Endothelial cell of umbilical vein (primary cell): ENCODE results near the gene MTRR. TPM values are rescaled to one million over a fixed set of nuclear protein-coding genes. Genes with fewer than 3 reads are reported as not detected.

ENCODE experiments used
- BruUV-seq: library from RNA; stranded (reverse); fragments of 400-500 nt; replicated peaks from 2 replicates; lab custom pipeline; 2021; lab: Mats Ljungman, UMichigan
- CTCF ChIA-PET: fragments of 300-600, 350-600 bp; sonication (Branson Sonifier 250); formaldehyde crosslinking; loops from one replicate; lab custom pipeline; 2021; ENCODE audit warnings: antibody characterized with exemption, inconsistent platforms; lab: Charles Lee
- POLR2A ChIA-PET: fragments of 300-600, 350-600 bp; sonication (Branson Sonifier 250); formaldehyde crosslinking; loops from one replicate; lab custom pipeline; 2021; ENCODE audit warnings: antibody characterized with exemption, inconsistent platforms; lab: Charles Lee
- DNase-seq: peaks from one replicate; pipeline ENCODE4 v3.0.0-alpha.2; 2011; ENCODE audit warnings: low read depth, low spot score
- FAIRE-seq: peaks from 2 replicates; lab custom pipeline; 2011; peaks lifted over from hg19 to GRCh38; lab: Jason Lieb, UNC
- H2AFZ ChIP-seq: 2 replicates; pipeline ENCODE4 v1.6.0; 2012; ENCODE audit warnings: low read depth, low read length, control low read depth, inconsistent platforms
- H3K27ac ChIP-seq: 2 replicates; pipeline ENCODE4 v1.5.1; 2011; ENCODE audit warnings: low read depth, mild to moderate bottlenecking, control low read depth, low read length, moderate library complexity; ENCODE audit not compliant: insufficient read depth
- H3K27me3 ChIP-seq, 2 experiments: 2 replicates each; pipeline versions ENCODE4 v1.6.0 to v1.6.1; 2011; ENCODE audit warnings: low read length in 2 of 2, mixed read lengths in 1 of 2; ENCODE audit not compliant: control insufficient read depth in 2 of 2, insufficient read depth in 2 of 2
- H3K36me3 ChIP-seq, 2 experiments: 2 replicates in 1 of 2; 3 replicates in 1 of 2; pipeline ENCODE4 v1.5.1; 2011; ENCODE audit warnings: low read length in 2 of 2, mild to moderate bottlenecking in 1 of 2, moderate library complexity in 1 of 2; ENCODE audit not compliant: control insufficient read depth in 2 of 2, insufficient read depth in 2 of 2; ENCODE audit errors: extremely low read depth in 1 of 2
- H3K4me1 ChIP-seq: 3 replicates; pipeline ENCODE4 v1.5.1; 2011; ENCODE audit warnings: mild to moderate bottlenecking, low read length; ENCODE audit not compliant: control insufficient read depth, insufficient read depth; ENCODE audit errors: extremely low read depth
- H3K4me2 ChIP-seq: 2 replicates; pipeline ENCODE4 v1.6.1; 2011; ENCODE audit warnings: low read length, control low read depth, mixed read lengths; ENCODE audit not compliant: insufficient read depth
- H3K4me3 ChIP-seq, 3 experiments: fragments of 200-600 bp in 1 of 3; sonication (generic), shearing (Covaris generic) in 1 of 3; replicated peaks in 1 of 3; 2 replicates each; pipeline ENCODE4 v1.5.1; 2011 to 2016; ENCODE audit warnings: control low read depth in 3 of 3, low read length in 3 of 3, mild to moderate bottlenecking in 2 of 3, inconsistent platforms in 1 of 3, low read depth in 1 of 3, moderate library complexity in 1 of 3; ENCODE audit not compliant: insufficient read depth in 1 of 3
- H3K79me2 ChIP-seq: 2 replicates; pipeline ENCODE4 v1.6.0; 2012; ENCODE audit warnings: low read length, inconsistent platforms; ENCODE audit not compliant: control insufficient read depth, insufficient read depth
- H3K9ac ChIP-seq: replicated peaks from 2 replicates; pipeline ENCODE3; 2011; ENCODE audit warnings: low read length, control low read depth; ENCODE audit not compliant: insufficient read depth; ENCODE audit errors: extremely low read depth
- H3K9me1 ChIP-seq: replicated peaks from 3 replicates; pipeline ENCODE4 v1.6.0; 2011; ENCODE audit warnings: mild to moderate bottlenecking, low read length; ENCODE audit not compliant: control insufficient read depth, insufficient read depth; ENCODE audit errors: extremely low read depth
- H3K9me3 ChIP-seq: replicated peaks from 2 replicates; pipeline ENCODE4 v1.5.1; 2012; ENCODE audit warnings: low read length, inconsistent platforms; ENCODE audit not compliant: control insufficient read depth, insufficient read depth
- H4K20me1 ChIP-seq: replicated peaks from 2 replicates; pipeline ENCODE3; 2011; ENCODE audit warnings: mild to moderate bottlenecking, low read length; ENCODE audit not compliant: control insufficient read depth, insufficient read depth; ENCODE audit errors: extremely low read depth
- CTCF ChIP-seq, 2 donors: IDR thresholded peaks; 1 replicate in 1 of 2; 2 replicates in 1 of 2; pipeline ENCODE4 v1.5.1; 2011; ENCODE audit warnings: low read length in 2 of 2, mild to moderate bottlenecking in 2 of 2, moderate library complexity in 2 of 2, control low read depth in 1 of 2, inconsistent platforms in 1 of 2, low read depth in 1 of 2; ENCODE audit not compliant: insufficient read depth in 1 of 2; ENCODE audit errors: extremely low read depth in 1 of 2
- EZH2 ChIP-seq: IDR thresholded peaks from 2 replicates; pipeline ENCODE4 v1.6.1; 2012; ENCODE audit warnings: borderline replicate concordance, low read depth, mild to moderate bottlenecking, moderate library complexity, low read length, inconsistent platforms; ENCODE audit not compliant: severe bottlenecking
- FOS ChIP-seq: IDR thresholded peaks from 2 replicates; pipeline ENCODE4 v1.6.1; 2011; ENCODE audit warnings: mild to moderate bottlenecking, low read length, moderate library complexity, borderline replicate concordance; ENCODE audit not compliant: insufficient read depth
- GATA2 ChIP-seq: IDR thresholded peaks from 2 replicates; pipeline ENCODE4 v1.7.0; 2011; ENCODE audit warnings: low read depth, mild to moderate bottlenecking, moderate library complexity, mixed read lengths, low read length; ENCODE audit not compliant: insufficient read length, insufficient read depth
- JUN ChIP-seq: IDR thresholded peaks from 2 replicates; pipeline ENCODE4 v1.6.1; 2011; ENCODE audit warnings: borderline replicate concordance, low read depth; ENCODE audit not compliant: insufficient read length, insufficient read depth
- MAX ChIP-seq: IDR thresholded peaks from 2 replicates; pipeline ENCODE4 v1.6.1; 2011; ENCODE audit not compliant: insufficient read depth, insufficient read length
- MYC ChIP-seq: IDR thresholded peaks from one replicate; pipeline ENCODE4 v1.6.1; 2011; ENCODE audit warnings: mild to moderate bottlenecking, low read depth, low read length
- POLR2AphosphoS5 ChIP-seq: IDR thresholded peaks from 2 replicates; pipeline ENCODE4 v1.6.1; 2012; ENCODE audit warnings: low read depth, mild to moderate bottlenecking, control low read depth, low read length, moderate library complexity; ENCODE audit not compliant: insufficient read depth
- dilution Hi-C: fragments of 300-500 bp; cut with MboI; formaldehyde crosslinking; loops from one replicate; pipeline ENCODE4 v1.15.0; 2019; ENCODE audit warnings: low sequenced_read_pairs; ENCODE audit not compliant: extremely low pct_ligation_motif_present
- intact Hi-C: fragments of 100-400 bp; cut with micrococcal nuclease; formaldehyde crosslinking; loops from one replicate; pipeline ENCODE4 v1.10.0; 2022
- polyA plus RNA-seq, 4 experiments: library from polyadenylated mRNA; depleted of rRNA in 3 of 4; stranded (reverse) in 3 of 4; unstranded in 1 of 4; fragments of >200 nt; gene quantifications; 2 replicates each; pipeline versions ENCODE4 v1.2.1 to v1.2.3, GENCODE V29; 2011 to 2012; ENCODE audit warnings: missing spikeins in 1 of 4
- total RNA-seq: library from RNA; stranded (reverse); gene quantifications from 2 replicates; pipeline ENCODE4 v1.2.3, GENCODE V29; 2021

The MTRR gene
- total and polyA plus RNA-seq, 2 donors (not counting 3 experiments of a cell fraction or from before 2014, with no cell fraction given): 24.3 to 37.1 TPM

- no peak overlapping the region for H3K9ac ChIP-seq
- ChIA-PET CTCF (interaction anchor here (1.5 to 2.8 kb wide), 3 partner anchors 9 to 23 kb away, joined by 5 to 21 read pairs (median 8); no protein-coding TSS in a partner anchor), POLR2A (no interaction called here)
- H4K20me1 ChIP-seq: no peaks in the 10 kb centered on the region
- no peak for TF ChIP-seq POLR2AphosphoS5
- no peak for TF ChIP-seq FOS
- TF ChIP-seq GATA2: no peak
- TF ChIP-seq JUN: no peak
- TF ChIP-seq EZH2: no peak
- TF ChIP-seq MAX: no peak
- no peak for TF ChIP-seq MYC
- TF ChIP-seq CTCF (IDR thresholded peaks at IDR 0.05; ENCODE audit: extremely low read depth in 1 of 2, insufficient read depth in 1 of 2, low read depth in 1 of 2, low read length in 2 of 2): no peak
- BruUV-seq: no TSS peak
- dilution Hi-C loops: no loop called here
- peaks cover 11% of the 10 kb centered on the region for H3K4me1 ChIP-seq
- H3K36me3 ChIP-seq: peaks cover 9 to 11% of the 10 kb centered on the region in 2 experiments
- FAIRE-seq (no peak), DNase-seq (no peak)
- no peaks in the 10 kb centered on the region for H3K9me3 ChIP-seq
- no peak overlapping the region for H3K4me2 ChIP-seq
- no peaks in the 10 kb centered on the region for H3K27me3 ChIP-seq
- peaks cover 57% of the 10 kb centered on the region for H3K79me2 ChIP-seq
- intact Hi-C loops: no loop called here
- H3K4me3 ChIP-seq: no peak overlapping the region
- H3K27ac ChIP-seq: no peak overlapping the region
- H3K9me1 ChIP-seq: no peaks in the 10 kb centered on the region
- H2AFZ ChIP-seq: no peak overlapping the region
Measured at GRCh38 chr5:7873216-7873615, 4.3 kb downstream of the MTRR start.
